SJCRH30 (cell line): ENCODE results near the gene KIF12. TPM values are rescaled to one million over a fixed set of nuclear protein-coding genes. Genes with fewer than 3 reads are reported as not detected.
"Not testable (repeated sequence)": the region's sequence is repeated elsewhere in the genome, so short reads cannot be mapped to it uniquely, and the experiment has no call there.

ENCODE experiments used
- DNase-seq, 2 experiments: peaks; one replicate each; pipeline ENCODE4 v3.0.0-alpha.2; 2015 to 2020
- H3K27ac ChIP-seq: fragments of 250-450 bp; sonication (Bioruptor Pico); 2 replicates; pipeline ENCODE4 v1.5.1; 2020; ENCODE audit warnings: mild to moderate bottlenecking, moderate library complexity
- H3K27me3 ChIP-seq: fragments of 250-450 bp; sonication (Bioruptor Pico); 2 replicates; pipeline ENCODE4 v1.5.1; 2020; ENCODE audit warnings: mild to moderate bottlenecking, moderate library complexity
- H3K36me3 ChIP-seq: fragments of 250-450 bp; sonication (Bioruptor Pico); 2 replicates; pipeline ENCODE4 v1.5.1; 2020; ENCODE audit warnings: mild to moderate bottlenecking, moderate library complexity
- H3K4me1 ChIP-seq: fragments of 250-450 bp; sonication (Bioruptor Pico); 2 replicates; pipeline ENCODE4 v1.5.1; 2020; ENCODE audit warnings: mild to moderate bottlenecking, moderate library complexity
- H3K4me3 ChIP-seq: fragments of 250-450 bp; sonication (Bioruptor Pico); 2 replicates; pipeline ENCODE4 v1.5.1; 2020; ENCODE audit warnings: mild to moderate bottlenecking, moderate library complexity
- H3K9me3 ChIP-seq: fragments of 250-450 bp; sonication (Bioruptor Pico); replicated peaks from 2 replicates; pipeline ENCODE4 v1.5.1; 2020; ENCODE audit warnings: mild to moderate bottlenecking, moderate library complexity
- total RNA-seq: library from RNA; depleted of rRNA; stranded (reverse); fragments of >200 nt; shearing (Covaris generic); gene quantifications from 2 replicates; pipeline ENCODE4 v1.2.3, GENCODE V29; 2014

Gene KIF12
- total RNA-seq, 1 experiment from 2014 or later, result not detected

DNA sequence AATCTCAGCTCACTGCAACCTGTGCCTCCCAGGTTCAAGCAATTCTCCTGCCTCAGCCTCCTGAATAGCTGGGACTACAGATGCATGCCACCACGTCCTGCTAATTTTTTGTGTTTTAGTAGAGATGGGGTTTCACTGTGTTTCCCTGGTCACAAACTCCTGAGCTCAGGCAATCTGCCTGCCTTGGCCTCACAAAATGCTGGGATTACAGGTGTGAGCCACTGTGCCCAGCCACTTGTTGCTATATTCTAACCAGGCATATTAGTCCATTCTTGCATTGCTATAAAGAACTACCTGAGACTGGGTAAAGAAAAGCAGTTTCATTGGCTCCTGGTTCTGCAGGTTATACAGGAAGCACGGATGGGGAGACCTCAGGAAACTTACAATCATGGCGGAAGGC is 29.7 kb upstream of the KIF12 start:
- H3K9me3 ChIP-seq, H3K36me3 ChIP-seq, H3K4me3 ChIP-seq, H3K27ac ChIP-seq, DNase-seq, H3K4me1 ChIP-seq: not testable (repeated sequence)
- H3K27me3 ChIP-seq, result peaks cover 21% of the 10 kb centered on the region; the same call in 1 of the 2 replicates

DNA sequence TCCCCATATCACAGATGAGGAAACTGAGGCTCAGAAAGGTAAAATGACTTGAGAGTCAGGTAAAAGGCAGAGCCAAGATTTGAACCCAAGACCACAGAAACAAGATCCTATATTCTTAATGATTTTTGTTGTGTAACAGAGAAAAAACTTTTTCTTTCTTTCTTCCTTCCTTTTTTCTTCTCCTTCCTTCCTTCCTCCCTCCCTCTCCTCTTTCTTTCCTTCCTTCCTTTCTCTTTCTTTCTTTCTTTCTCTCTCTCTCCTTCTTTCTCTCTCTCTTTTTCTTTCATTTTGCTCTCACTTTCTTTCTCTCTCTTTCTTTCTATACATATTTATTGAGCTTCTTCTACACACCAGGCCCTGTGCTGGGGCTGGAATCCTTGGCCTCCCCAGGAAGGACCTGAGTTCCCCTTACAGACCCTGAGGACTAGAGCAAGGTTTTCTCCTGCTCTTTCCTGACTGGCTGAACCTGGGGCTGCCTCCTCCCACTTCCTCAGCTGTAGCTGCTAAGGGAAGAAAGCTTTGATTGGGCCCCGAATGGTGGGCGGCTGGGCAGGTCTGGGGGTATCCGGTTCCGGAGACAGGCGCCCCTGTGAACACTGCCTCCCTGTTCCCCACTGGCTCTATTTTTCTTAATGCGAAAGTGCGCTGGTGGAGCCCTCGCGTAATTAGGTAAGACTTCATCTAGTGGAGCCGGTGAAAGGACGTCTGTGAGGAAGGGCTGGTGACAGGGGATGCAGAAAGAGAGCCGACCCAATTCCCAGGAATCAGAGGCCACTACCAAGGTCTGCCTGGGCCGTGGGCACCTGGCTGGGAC is 27.4 kb upstream of the KIF12 start:
- DNase-seq, result no peak
- H3K36me3 ChIP-seq, result no peaks in the 10 kb centered on the region
- H3K4me3 ChIP-seq, result no peak overlapping the region
- no peak overlapping the region for H3K27ac ChIP-seq
- no peaks in the 10 kb centered on the region for H3K4me1 ChIP-seq
- H3K27me3 ChIP-seq, result peaks cover 10% of the 10 kb centered on the region; the same call in 1 of the 2 replicates
- no peaks in the 10 kb centered on the region for H3K9me3 ChIP-seq

DNA sequence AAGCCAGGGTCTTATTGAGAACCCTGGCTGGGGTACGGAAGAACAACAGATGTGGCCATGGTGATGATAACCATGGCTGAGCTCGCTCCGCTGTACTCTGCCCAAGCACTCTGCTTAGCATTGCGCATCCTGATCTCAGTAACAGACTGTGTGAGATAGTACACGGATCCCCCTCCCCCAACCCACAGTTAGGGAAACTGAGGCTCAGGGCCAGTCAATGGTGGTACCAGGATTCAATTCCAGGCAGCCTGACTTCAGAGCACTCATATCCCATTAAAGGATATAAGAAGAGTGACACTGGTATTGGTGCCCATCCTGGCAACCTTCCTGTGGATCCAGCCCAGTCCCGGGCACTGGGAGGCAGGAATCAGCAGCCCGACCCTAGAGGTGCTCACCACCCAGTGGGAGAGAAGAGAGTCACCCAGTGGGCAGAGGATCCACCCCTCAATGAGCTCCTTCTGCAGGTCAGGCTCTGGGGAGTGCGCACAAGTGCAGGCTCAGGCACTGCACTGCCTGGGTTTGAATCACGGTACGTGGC is 26.5 kb upstream of the KIF12 start:
- peaks cover 9% of the 10 kb centered on the region; the same call in 1 of the 2 replicates for H3K27me3 ChIP-seq

DNA sequence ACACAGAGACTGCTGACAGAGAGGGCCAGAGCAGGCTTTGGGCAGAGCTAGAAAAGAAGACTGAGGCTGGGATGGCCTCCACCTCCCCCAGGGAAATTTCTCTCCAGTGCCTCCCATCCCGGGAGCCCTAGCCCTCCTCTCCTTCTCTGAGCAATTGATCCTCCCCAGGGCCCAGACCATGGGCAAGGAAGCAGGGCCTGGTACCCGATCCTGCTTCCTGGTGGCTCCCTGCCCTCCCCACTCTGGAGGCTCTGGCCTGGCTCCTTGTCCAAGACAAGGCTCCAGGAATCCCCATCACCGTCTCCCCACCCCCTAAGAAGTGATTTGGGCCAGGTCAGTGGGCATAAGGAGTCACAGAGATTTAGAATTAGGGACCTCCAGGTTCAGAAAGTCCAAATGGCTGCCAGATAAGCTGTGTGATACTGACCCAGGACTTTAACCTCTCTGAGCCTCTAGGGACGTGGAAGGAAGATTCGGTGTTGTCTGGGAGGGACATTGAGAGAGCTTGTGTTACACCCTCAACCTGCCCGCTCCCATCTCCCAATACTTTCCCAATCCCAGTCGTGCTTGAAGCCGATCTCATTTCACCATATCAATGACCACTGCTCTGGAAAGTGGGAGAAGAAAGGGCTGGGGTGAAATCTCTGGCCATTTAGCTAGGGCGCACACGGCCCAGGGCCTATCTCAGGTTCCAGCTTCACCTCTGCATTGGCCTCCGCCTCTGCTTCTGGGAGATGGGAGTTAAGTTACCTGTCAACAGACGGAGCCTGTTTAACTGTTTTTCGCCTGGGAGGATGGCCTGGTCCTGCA is 25.8 kb upstream of the KIF12 start:
- Histone ChIP-seq H3K27me3 (peaks cover 9% of the 10 kb centered on the region; the same call in 1 of the 2 replicates), H3K9me3 (no peaks in the 10 kb centered on the region), H3K4me3 (no peak overlapping the region), H3K27ac (no peak overlapping the region), H3K36me3 (no peaks in the 10 kb centered on the region), H3K4me1 (no peaks in the 10 kb centered on the region)
- no peak for DNase-seq

More for the DNA sequence above, 26.5 kb upstream of the KIF12 start:
- Histone ChIP-seq H3K4me1 (no peaks in the 10 kb centered on the region), H3K9me3 (no peaks in the 10 kb centered on the region), H3K4me3 (no peak overlapping the region), H3K36me3 (no peaks in the 10 kb centered on the region), H3K27ac (no peak overlapping the region)
- DNase-seq, result no peak

DNA sequence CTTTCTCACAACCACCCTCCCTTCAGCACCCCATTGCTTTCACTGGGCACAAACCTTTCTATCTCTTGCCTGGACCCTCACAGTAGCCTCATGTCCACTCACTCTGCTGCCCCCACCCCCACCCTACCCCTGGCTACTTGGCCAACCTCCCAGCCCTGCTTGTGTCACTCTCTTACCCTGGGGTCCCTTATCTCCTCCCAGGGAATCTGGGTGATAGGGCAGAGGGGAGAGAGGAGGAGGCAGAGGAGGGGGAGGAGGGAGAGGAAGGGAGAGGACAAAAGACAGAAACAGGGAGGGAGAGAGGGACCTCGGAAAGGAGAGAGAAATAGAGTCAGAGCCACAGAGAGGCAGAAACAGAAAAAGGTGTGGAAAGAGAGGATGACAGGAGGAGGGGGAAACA is 25.0 kb upstream of the KIF12 start:
- peaks cover 10% of the 10 kb centered on the region for H3K27me3 ChIP-seq
- no peaks in the 10 kb centered on the region for H3K9me3 ChIP-seq
- no peak overlapping the region for H3K27ac ChIP-seq
- no peak overlapping the region for H3K4me3 ChIP-seq
- DNase-seq, result no peak
- H3K4me1 ChIP-seq, result no peaks in the 10 kb centered on the region
- H3K36me3 ChIP-seq, result no peaks in the 10 kb centered on the region

DNA sequence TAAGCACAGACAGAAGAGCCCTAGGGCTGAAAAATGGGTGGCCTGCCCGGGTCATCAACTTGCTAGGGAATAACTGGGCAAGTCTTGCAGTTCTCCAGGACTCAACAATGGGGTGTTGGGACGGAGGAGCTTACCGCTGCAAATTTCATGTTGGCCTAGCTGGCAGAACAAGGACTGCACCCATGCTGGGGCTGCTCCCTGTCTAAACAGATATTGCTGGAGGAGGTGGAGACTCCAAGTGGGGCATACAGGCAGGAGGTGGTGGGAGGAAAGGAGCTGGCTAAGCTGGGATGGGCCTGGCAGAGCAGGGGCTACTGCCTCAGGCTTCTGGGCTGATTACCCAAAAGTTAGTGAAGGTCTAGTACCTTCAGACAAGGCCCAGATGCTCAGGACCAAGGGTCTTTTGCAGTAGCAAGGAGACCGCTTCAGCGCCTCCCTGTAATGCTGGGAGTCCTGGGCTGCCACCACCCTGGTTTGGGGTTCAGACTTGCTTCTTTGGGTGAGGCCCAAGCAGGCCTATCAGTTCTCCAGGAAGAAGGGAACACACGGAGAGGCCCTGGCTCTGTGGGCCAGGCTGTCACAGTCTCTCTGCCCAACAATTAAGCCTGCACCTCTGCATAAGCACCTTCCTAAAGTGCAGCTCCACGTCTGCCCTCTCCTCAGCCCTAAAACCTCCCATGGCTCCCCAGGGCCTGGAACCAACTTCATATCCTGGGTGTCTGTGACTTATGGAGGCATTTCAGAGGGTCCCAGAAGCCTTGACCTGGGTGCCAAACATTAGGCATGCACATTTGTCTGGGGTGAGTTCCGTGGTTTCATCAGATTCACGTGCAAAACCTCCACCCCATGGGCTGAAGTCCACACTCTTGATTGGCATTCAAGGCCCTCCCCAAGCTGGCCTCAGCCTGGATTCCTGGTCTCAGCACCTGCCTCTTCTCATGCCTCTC is 24.2 kb upstream of the KIF12 start:
- Histone ChIP-seq H3K36me3 (no peaks in the 10 kb centered on the region), H3K4me3 (no peak overlapping the region), H3K27me3 (peaks cover 19% of the 10 kb centered on the region), H3K4me1 (no peaks in the 10 kb centered on the region), H3K27ac (no peak overlapping the region), H3K9me3 (no peaks in the 10 kb centered on the region)
- no peak for DNase-seq

DNA sequence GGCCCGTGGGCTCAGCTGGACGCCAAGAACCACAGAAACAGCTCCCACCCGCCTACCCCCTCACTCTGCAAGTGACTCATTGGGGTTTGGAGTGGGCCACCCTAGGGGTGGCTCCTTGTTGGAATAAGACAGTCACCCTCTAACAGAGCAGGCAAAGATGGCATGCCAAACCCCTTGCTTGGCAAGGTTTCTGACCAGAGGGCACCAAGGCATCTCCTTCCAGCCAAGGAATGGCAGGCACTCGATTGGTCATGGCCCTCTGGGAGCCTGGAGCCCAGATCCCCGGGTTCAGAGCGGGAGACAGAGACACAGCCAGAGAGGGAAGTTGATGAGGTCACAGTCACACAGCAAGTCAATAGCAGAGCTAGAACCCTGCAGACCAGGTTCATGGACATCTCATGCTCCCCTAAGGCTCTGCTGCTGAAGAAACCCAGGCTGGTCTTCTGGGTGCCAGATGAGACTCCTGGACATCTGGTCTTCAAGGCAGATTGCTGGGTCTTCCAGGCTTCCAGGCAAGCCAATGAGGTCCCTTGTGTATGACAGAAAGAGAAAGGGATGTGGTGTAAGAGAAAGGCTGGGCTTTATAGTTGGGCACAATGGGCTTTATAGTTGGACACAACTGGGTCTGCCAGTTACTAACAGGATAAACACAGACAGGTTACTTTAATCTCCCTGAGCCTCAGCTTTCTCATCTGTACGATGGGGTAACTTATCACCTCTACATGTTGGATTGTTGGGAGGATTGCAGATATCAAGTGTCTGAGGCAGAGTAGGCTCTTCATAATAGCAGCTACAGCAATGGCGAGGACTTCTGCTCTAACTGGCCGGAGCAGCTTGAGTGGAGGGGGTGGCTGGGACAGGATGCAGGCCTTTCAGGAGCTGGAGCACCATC is 23.3 kb upstream of the KIF12 start:
- Histone ChIP-seq H3K27ac (no peak overlapping the region), H3K4me1 (no peaks in the 10 kb centered on the region), H3K4me3 (no peak overlapping the region), H3K27me3 (peaks cover 28% of the 10 kb centered on the region), H3K36me3 (no peaks in the 10 kb centered on the region), H3K9me3 (no peaks in the 10 kb centered on the region)
- DNase-seq, result no peak

DNA sequence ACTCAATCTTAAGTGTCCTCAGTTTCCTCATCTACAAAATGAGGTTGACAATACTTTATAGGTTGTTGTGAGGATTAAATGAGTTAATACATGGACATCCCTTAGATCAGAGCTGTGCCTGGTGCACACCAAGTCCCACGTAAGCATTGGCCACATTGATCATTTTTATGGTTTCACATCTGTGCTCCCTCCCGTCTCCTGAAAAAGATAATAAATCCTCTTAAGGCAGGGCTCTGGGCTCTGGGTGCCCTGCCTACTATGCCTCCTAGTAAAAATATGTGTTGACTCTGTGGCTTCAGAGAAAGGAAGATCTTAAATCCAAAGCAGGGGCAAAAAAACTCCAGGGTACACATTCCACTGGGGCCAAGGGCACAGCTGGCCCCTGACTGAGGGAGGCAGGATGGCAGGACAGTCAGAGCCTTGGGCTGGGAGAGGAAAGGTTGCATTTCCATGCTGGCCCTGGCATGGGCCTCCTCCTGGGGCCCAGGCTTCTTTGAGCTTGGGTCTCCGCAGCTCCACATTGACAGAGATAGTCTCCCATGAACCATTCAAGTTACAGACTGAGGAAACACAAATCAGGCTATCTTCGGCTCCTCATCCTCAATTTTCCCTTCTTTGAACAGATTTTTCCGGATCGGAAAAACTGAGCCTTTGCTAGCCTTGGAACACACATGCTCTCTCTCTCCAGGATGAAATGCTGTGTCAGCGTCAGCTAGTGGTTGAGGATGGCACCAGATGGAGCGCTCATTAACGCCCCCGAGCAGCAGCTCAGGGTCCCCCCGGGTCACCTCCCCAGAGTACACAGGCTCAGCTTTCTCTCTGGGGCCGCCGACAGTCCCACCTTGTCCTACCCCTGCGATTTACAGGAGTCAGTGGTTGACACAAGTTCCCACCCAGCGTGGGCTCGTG is 22.4 kb upstream of the KIF12 start:
- no peaks in the 10 kb centered on the region for H3K36me3 ChIP-seq
- no peaks in the 10 kb centered on the region for H3K4me1 ChIP-seq
- H3K4me3 ChIP-seq, result no peak overlapping the region
- DNase-seq, result no peak
- no peaks in the 10 kb centered on the region for H3K9me3 ChIP-seq
- no peak overlapping the region for H3K27ac ChIP-seq
- H3K27me3 ChIP-seq, result peaks cover 34% of the 10 kb centered on the region

DNA sequence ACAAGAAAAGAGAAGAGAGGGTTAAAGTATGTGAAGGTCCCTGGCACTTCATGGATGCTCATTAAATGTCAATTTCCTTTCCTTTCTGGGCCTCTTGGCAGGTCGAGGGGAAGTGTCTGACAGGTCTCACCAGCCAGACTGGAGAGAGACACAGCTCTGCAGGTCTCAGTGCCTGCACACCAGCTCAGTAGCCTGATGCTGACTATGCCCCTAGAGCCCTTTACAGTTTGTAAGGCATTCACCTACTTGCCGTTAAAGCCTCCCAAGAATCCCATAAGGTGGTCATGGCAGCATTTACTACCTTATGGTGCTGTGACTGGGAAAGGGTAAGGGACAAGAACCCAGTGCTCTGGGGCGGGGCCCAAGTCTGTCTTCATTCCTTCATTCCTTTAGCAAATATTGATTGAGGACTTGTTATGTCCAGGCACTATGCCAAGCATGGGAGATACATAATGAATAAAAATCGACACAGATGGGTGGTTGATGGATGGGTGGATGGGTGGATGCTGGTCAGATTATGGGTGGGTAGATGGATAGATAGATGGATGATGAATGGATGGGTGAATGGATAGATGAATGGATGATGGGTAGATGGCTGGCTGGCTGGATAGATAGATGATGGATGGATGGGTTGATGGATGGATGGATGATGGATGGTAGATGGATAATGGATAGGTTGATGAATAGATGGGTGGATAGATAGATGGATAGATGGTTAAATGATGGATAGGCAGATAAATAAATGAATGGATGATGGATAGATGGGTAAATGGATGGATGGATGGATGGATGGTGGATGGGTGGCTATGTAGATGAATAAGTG is 21.3 kb upstream of the KIF12 start:
- H3K36me3 ChIP-seq, result no peaks in the 10 kb centered on the region
- H3K4me1 ChIP-seq, result peaks cover 3% of the 10 kb centered on the region
- H3K4me3 ChIP-seq, result no peak overlapping the region
- H3K9me3 ChIP-seq, result no peaks in the 10 kb centered on the region
- H3K27ac ChIP-seq, result no peak overlapping the region
- DNase-seq, result no peak
- peaks cover 37% of the 10 kb centered on the region for H3K27me3 ChIP-seq

DNA sequence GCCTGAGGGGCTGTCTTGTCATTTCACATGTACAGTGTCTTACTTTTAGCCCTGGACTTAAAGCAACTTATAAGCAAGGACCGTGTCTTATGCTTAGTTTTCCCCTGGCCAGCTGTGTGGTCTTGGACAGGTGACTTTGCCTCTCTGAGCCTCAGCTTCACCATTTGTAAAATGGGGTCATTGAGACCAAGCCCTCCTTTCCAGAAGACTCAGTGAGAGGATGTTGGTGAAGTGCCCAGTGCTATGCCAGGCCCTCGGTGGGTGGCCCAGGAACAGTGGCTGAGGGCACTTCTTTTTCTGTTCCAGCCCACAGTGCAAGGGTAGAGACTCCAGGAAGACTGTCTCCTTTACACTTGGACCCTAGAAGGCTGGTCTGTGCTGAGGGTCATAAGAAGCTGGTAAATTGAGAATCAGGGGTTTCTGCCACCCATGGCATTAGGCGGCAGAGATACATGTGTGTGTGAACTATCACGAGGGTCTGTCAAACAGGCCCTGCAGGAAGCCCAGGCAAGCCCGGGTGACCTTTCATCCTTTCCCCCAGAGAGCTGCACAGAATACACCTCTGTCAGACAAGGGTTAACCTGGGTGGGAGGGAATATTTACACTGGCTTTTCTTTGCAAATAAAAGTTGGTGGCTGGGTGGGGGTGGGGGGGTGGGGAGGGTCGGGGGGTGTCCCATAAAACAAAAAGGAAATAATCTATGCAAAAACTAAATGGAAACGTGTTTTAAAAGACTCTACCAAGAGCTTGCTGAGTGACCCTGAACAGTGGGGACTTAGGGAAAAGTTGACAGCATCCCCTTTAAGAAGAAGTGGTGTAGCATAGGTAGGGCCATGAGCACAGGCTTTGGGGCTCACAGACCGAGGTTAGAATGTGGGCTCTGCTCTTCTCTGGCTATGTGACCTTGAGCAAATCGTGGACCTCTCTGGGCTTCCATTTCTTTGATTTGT is 20.4 kb upstream of the KIF12 start:
- Histone ChIP-seq H3K4me3 (no peak overlapping the region), H3K27me3 (peaks cover 45% of the 10 kb centered on the region), H3K9me3 (no peaks in the 10 kb centered on the region), H3K27ac (no peak overlapping the region), H3K4me1 (peaks cover 3% of the 10 kb centered on the region), H3K36me3 (no peaks in the 10 kb centered on the region)
- no peak for DNase-seq
